ENCODE measurements around the gene PDIA6. TPM values are rescaled to one million over a fixed set of nuclear protein-coding genes. Genes with fewer than 3 reads are reported as not detected.

PDIA6 gene
- total RNA-seq, 1 donor from 2014 or later = 210 TPM

DNA sequence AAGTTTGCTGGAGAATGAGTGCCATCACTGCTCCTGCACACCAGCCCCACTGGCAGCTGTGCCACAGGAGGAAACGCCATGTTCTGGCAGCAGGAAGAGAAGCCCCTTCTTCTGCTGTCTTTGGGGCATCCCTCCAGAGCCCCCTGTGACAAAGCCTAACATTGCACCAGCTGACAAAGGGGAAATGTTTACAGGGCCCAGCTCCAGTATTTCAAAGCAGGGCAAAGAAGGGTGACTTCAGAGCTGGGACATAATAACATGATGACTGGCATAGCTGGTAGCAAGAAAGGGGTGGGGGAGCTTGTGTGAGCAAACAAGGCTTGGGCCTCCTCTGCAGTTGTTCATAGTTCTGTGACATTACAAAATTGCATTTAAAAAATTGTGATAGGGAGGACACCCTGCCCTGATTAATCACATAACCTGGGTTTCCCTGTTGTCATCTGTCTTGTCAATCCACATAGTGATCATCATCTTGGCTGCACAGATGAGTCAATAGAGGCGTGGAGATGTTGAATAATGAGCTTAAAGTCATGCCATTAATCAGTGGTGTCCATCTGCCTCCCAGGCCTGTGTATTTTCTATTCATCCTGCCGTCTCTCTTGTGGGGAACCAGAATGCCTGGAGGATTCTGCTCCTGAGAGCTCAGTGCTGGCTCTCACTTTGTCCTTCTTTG, 29.1 kb upstream of the PDIA6 start:
- peaks cover 6% of the 10 kb centered on the region for H3K27me3 Mint-ChIP-seq (ENCODE audit: low read depth)
- no peak overlapping the region for H3K4me3 Mint-ChIP-seq (ENCODE audit: low read depth)
- intact Hi-C loops (cut with micrococcal nuclease) = no loop called here
- H3K27ac Mint-ChIP-seq = no peak overlapping the region
- DNase-seq (ENCODE audit: low spot score) = no peak
- no peaks in the 10 kb centered on the region for H3K4me1 Mint-ChIP-seq (ENCODE audit: low read depth)
- H3K9me3 Mint-ChIP-seq = peaks cover 19% of the 10 kb centered on the region
- no peaks in the 10 kb centered on the region for H3K36me3 Mint-ChIP-seq (ENCODE audit: low read depth)

DNA sequence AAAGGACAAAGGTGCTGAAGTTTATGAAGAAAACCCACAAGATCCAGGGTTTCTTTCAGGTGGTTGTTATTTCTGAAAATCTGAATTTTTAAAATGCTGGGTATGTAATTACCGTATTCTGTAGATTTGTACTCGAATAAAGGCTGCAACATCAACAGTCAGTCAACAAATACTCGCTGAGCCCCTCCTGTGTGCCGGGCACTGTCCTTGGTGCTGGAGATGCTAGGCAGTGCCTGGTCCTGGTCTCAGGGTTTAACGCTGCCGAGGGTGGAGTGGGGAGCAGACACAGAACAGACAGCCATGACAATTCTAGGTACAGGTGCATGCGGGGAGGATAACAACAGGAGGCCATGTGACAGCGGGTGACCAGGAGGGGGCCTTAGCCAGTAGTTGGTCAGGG, 27.2 kb upstream of the PDIA6 start:
- Mint-ChIP-seq H3K4me3 (ENCODE audit: low read depth) (no peak overlapping the region), H3K36me3 (ENCODE audit: low read depth) (no peaks in the 10 kb centered on the region)
- no peak for DNase-seq (ENCODE audit: low spot score)

DNA sequence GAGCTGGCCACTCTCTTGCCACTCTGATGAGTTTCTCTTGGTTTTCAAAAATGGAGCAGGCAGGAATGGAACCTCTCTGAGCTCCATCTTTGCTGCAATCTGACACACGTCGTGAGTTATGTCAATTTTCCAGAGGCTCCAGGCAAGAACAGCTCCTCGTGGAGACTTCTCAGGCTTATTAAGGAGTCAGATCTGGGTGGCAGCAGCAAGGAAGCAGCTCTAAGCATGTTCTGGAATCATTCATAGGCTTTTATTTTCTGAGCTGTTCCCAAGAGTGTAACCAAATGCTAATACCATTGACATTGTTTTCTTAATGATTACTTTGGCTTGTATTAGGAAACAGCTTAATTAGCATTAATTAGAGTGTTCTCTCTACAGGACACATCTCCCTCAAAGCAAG, 26.1 kb upstream of the PDIA6 start:
- H3K27me3 Mint-ChIP-seq (ENCODE audit: low read depth) = peaks cover 10% of the 10 kb centered on the region
- intact Hi-C loops (cut with micrococcal nuclease) = loop anchor here (10.0 kb wide), 1 partner anchor 76 kb away; the partner anchor contains the start of gene KCNF1

More for the DNA sequence above, 27.2 kb upstream of the PDIA6 start:
- intact Hi-C loops (cut with micrococcal nuclease) = loop anchor here (10.0 kb wide), 1 partner anchor 75 kb away; the partner anchor contains the start of gene KCNF1
- no peak overlapping the region for H3K27ac Mint-ChIP-seq
- peaks cover 2% of the 10 kb centered on the region for H3K4me1 Mint-ChIP-seq (ENCODE audit: low read depth)
- peaks cover 19% of the 10 kb centered on the region for H3K9me3 Mint-ChIP-seq
- peaks cover 6% of the 10 kb centered on the region for H3K27me3 Mint-ChIP-seq (ENCODE audit: low read depth)

DNA sequence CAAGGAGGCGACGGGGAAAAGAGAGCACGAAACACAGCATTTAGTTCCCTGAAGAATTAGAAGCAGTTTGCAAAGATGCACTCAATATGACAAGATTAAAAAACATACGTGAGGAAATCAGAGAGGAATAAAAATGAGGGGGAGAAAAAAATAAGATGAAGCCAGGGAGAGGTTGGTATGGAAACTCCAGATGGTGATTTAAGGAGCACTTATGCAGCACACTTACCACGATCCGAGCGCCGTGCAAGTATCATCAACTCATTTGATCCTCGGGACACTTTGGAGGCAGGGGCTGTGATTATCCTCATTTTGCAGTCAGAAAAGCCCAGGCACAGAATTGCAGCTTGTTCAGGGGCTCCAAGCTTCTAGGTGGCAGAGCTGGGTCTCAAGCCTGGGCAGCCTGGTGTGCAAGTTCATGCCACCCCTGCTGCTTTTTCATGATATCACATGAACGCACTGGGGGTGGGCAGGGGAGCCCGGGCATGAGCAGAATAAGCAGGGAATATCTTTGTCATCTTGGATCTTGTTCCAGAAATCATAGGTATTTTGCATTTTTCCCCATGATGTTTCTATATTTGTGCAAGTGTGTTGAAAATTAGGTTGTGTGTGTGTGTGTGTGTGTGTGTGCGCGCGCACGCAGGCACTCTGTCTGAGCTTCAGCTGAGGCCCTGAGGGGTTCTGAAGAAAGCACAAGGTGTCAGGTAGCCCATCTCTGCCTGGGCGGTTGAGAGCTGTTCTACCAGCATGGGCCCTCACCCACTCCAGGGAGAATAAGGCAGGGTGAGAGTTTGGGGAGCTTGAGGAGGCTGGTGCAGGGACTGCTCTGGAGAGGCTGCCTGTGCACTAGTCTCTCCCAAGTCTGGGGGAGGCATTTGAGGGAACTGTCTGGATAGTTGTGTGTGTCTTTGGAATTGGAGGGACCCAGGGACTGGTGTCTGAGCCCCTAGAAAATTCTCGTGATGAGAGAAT, 25.0 kb upstream of the PDIA6 start:
- Mint-ChIP-seq H3K27ac (no peak overlapping the region), H3K27me3 (ENCODE audit: low read depth) (peaks cover 9% of the 10 kb centered on the region), H3K4me3 (ENCODE audit: low read depth) (no peak overlapping the region), H3K4me1 (ENCODE audit: low read depth) (peaks cover 2% of the 10 kb centered on the region), H3K9me3 (peaks cover 19% of the 10 kb centered on the region), H3K36me3 (ENCODE audit: low read depth) (no peaks in the 10 kb centered on the region)
- no peak for DNase-seq (ENCODE audit: low spot score)
- intact Hi-C loops (cut with micrococcal nuclease) = loop anchor here (10.0 kb wide), 1 partner anchor 77 kb away; the partner anchor contains the start of gene KCNF1

More for the DNA sequence above, 26.1 kb upstream of the PDIA6 start:
- H3K36me3 Mint-ChIP-seq (ENCODE audit: low read depth) = no peaks in the 10 kb centered on the region
- H3K4me1 Mint-ChIP-seq (ENCODE audit: low read depth) = peaks cover 2% of the 10 kb centered on the region
- DNase-seq (ENCODE audit: low spot score) = no peak
- peaks cover 19% of the 10 kb centered on the region for H3K9me3 Mint-ChIP-seq
- no peak overlapping the region for H3K27ac Mint-ChIP-seq
- H3K4me3 Mint-ChIP-seq (ENCODE audit: low read depth) = no peak overlapping the region

DNA sequence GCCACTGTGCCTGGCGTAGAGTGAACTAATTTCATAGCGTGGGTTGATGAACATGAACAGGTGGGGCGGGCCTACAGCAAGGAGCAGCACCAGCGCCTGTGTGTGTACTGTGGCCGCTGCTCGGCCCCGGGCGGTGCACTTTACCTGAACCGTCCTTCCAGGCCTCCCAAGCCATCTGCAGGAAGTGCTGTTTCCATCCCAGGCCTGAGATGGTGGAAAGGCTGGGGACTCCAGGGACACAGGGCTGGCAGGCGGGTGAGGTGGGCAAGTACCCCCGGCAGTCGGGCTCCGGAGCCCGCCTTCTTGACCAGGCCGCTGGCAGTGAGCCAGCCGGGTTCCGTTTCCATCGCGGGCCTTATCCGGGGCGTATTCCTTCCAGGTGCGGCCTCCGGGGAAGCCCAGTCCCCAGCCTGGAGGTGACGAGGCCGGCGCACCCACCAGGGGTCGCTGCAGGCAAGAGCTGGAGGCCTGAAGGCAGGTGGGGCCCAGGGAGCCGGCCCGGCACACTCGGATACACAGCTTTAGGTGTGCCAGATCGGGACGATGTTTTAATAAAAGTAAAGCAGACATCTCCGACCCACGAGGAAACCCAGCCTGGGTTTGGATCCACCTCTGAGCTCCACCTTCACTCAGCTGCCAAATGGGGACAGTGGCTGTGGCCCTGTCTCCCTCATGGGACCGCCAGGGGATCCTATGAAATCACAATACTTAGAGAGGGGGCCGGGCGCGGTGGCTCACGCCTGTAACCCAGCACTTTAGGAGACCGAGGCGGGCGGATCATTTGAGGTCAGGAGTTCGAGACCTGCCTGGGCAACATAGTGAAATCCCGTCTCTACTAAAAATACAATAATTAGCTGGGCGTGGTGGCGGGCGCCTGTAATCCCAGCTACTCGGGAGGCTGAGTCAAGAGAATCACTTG, 22.7 kb upstream of the PDIA6 start:
- Mint-ChIP-seq H3K27ac (no peak overlapping the region), H3K36me3 (ENCODE audit: low read depth) (no peaks in the 10 kb centered on the region), H3K4me3 (ENCODE audit: low read depth) (no peak overlapping the region), H3K4me1 (ENCODE audit: low read depth) (peaks cover 2% of the 10 kb centered on the region), H3K27me3 (ENCODE audit: low read depth) (peaks cover 21% of the 10 kb centered on the region), H3K9me3 (peaks cover 6% of the 10 kb centered on the region)
- DNase-seq (ENCODE audit: low spot score) = peak; percentile 57
- intact Hi-C loops (cut with micrococcal nuclease) = loop anchor here (1.0 to 10.0 kb wide), 2 partner anchors 79 to 289 kb away; partner anchors contain the start of gene KCNF1

DNA sequence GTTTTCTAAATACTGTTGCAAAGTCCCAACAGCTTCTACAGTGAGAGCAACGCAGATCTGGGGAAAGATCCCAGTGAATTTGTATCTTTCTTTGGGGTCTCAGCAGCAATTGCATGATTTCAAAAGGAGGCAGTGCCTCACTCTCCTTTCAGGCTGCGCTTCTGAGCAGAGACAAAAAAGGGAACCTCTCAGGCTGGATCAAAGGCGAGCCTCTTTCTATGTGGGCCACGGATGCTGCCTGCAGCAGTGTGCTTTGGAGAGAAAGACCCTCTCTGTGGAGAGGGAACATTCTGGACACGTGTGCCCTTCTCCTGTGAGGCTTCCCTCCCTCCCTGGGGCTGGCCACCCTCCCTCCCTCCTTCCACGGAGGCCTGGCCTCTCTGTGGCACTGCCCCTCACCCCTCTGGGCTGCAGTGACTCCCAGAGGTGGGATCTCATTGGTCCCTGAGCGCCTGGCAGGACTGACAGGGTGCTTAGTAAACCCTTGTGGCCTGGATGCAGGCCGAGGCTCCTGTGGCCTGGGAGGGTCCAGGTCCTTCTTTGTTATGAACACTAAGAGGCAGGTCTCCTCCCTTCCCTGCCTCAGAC, 21.6 kb upstream of the PDIA6 start:
- H3K27me3 Mint-ChIP-seq (ENCODE audit: low read depth) = peaks cover 23% of the 10 kb centered on the region
- H3K4me3 Mint-ChIP-seq (ENCODE audit: low read depth) = no peak overlapping the region
- H3K36me3 Mint-ChIP-seq (ENCODE audit: low read depth) = no peaks in the 10 kb centered on the region
- no peaks in the 10 kb centered on the region for H3K9me3 Mint-ChIP-seq
- DNase-seq (ENCODE audit: low spot score) = no peak
- intact Hi-C loops (cut with micrococcal nuclease) = loop anchor here (10.0 kb wide), 1 partner anchor 81 kb away; the partner anchor contains the start of gene KCNF1
- peaks cover 2% of the 10 kb centered on the region for H3K4me1 Mint-ChIP-seq (ENCODE audit: low read depth)
- no peak overlapping the region for H3K27ac Mint-ChIP-seq

DNA sequence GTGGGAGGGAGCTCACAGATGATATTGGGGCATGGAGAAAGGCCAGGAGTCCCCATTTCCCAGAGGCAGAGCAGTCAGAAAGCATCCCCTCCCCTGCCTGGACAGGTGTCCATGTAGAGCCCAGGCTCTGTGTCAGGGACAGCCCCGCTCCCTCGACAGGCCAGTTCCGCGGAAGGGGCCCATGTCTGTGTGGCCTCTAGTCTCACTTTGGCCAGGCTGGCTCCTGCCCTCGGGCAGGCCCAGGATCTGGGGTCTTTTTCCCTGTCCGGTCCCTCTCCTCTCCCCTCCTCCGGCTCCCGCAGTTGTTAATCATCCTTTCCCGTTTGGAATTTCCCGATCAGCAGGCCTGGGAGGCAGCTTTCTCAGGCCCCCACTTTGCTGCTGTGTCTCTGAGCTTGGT, 20.4 kb upstream of the PDIA6 start:
- peaks cover 26% of the 10 kb centered on the region for H3K27me3 Mint-ChIP-seq (ENCODE audit: low read depth)
- H3K27ac Mint-ChIP-seq = no peak overlapping the region
- DNase-seq (ENCODE audit: low spot score) = no peak
- H3K36me3 Mint-ChIP-seq (ENCODE audit: low read depth) = no peaks in the 10 kb centered on the region
- intact Hi-C loops (cut with micrococcal nuclease) = loop anchor here (10.0 kb wide), 1 partner anchor 82 kb away; the partner anchor contains the start of gene KCNF1
- peaks cover 2% of the 10 kb centered on the region for H3K4me1 Mint-ChIP-seq (ENCODE audit: low read depth)
- H3K4me3 Mint-ChIP-seq (ENCODE audit: low read depth) = no peak overlapping the region
- H3K9me3 Mint-ChIP-seq = no peaks in the 10 kb centered on the region

- no peaks in the 10 kb centered on the region for H3K9me3 Mint-ChIP-seq
- peaks cover 2% of the 10 kb centered on the region for H3K4me1 Mint-ChIP-seq (ENCODE audit: low read depth)
- peaks cover 28% of the 10 kb centered on the region for H3K27me3 Mint-ChIP-seq (ENCODE audit: low read depth)
- peak; percentile 73 for DNase-seq (ENCODE audit: low spot score)
- no peak overlapping the region for H3K27ac Mint-ChIP-seq
- no peaks in the 10 kb centered on the region for H3K36me3 Mint-ChIP-seq (ENCODE audit: low read depth)
- intact Hi-C loops (cut with micrococcal nuclease) = loop anchor here (1.0 to 10.0 kb wide), 2 partner anchors 82 to 752 kb away; partner anchors contain the start of gene KCNF1
- no peak overlapping the region for H3K4me3 Mint-ChIP-seq (ENCODE audit: low read depth)
These were observed 19.8 kb upstream of the PDIA6 start for GRCh38 chr2:10832203-10832936.

DNA sequence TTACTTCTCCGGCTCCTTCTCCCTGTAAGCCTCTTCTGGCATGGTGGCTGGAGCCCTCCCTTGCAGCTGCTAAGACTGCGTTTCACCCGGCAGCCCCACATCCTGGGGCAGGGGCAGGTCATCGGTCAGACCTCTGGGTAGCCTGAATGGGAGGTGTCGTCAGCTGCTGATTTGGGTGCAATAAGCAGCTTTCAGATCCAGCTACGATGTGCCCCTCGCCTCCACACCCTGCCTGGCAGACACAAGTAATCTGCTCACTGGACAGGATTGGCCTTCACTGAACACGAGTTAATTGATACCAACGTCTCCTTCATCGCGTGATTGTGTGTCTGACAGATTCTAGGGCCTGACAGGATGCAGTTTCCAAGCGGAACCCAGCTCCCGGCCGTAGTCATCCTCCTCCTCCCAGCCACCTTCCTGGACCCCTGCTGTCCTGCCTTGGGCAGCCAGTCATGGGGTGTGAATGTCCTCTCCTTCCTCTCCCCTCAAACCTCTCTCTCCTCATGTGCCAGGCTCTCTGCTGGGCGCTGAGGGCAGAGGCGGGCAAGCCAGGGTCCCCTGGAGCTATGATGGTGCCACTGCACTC, 18.9 kb upstream of the PDIA6 start:
- H3K9me3 Mint-ChIP-seq = no peaks in the 10 kb centered on the region
- no peak overlapping the region for H3K4me3 Mint-ChIP-seq (ENCODE audit: low read depth)
- intact Hi-C loops (cut with micrococcal nuclease) = loop anchor here (10.0 kb wide), 1 partner anchor 83 kb away; the partner anchor contains the start of gene KCNF1
- peaks cover 32% of the 10 kb centered on the region for H3K27me3 Mint-ChIP-seq (ENCODE audit: low read depth)
- DNase-seq (ENCODE audit: low spot score) = no peak
- no peak overlapping the region for H3K27ac Mint-ChIP-seq
- H3K4me1 Mint-ChIP-seq (ENCODE audit: low read depth) = peaks cover 2% of the 10 kb centered on the region
- no peaks in the 10 kb centered on the region for H3K36me3 Mint-ChIP-seq (ENCODE audit: low read depth)

DNA sequence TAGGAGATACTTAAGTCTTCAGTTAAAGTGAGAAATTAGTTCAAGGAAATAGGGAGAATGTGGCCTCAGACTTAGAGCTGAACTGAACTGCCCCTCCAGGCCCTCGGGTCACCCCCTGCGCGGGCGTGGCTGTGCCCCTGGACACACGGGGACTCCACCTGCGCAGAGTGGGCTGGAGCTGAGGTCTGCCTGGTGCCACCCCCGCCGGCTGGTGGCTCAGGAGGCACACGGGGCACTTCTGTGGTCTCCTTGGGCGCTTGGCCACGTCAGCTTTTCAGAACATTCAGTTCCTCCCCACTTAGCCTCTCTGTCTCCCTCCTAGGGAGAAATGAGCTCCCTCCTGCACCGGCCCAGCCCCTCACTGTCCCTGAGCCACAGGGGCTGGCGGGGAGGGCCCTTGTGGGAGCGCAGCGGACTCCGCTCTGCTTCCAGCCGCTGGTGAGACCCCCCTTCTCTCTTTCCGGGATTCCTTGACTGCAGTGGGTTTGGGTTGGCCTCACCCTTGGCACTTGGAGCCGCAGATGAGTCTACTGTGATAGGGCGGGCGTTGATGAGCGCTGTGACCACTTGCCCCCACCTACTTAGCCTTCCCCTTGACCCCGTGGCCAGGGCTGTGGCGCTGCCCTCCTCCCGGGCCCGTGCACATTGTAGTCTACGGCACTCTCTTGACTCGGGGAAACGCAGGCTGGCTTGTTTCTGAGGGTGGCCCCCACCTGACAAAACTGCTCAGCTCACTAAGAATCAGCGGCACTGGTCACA, 18.2 kb upstream of the PDIA6 start:
- Mint-ChIP-seq H3K36me3 (ENCODE audit: low read depth) (no peaks in the 10 kb centered on the region), H3K4me1 (ENCODE audit: low read depth) (peaks cover 2% of the 10 kb centered on the region), H3K27me3 (ENCODE audit: low read depth) (peaks cover 35% of the 10 kb centered on the region), H3K4me3 (ENCODE audit: low read depth) (no peak overlapping the region), H3K27ac (no peak overlapping the region), H3K9me3 (no peaks in the 10 kb centered on the region)
- DNase-seq (ENCODE audit: low spot score) = no peak
- intact Hi-C loops (cut with micrococcal nuclease) = loop anchor here (10.0 kb wide), 1 partner anchor 84 kb away; the partner anchor contains the start of gene KCNF1

Measured in activated T-helper 2 cell treated with anti-CD3 and anti-CD28 coated beads, Interferon-gamma antibody, Interleukin-2, Interleukin-4, amounts not matched to agents 10 μg/mL and 5 μg/mL and 100 μg/mL, durations not matched to agents 14 hours and 24 hours and 36 hours (primary cell).